ENCODE data around the gene RFX2.

The RFX2 gene

DNA sequence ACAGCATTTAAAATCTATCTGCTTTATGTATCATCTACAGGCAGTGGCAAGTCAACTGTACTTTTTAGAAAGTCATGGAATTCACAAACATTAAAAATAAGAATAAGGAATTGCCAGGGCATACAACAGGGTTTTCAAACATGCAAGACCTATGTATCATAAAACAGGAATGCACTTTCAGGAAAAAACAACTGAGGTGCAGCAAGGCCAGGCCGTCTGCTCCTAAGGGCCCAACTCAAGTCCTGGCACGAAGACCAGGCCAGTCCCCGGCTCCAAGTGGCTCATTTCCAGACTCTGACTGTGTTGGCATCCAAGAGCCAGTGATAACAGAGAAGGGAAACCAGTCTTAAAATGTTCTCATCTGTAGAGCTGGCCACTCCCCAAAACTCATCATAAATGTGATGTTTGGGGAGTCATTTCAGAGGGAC lies 7.1 kb downstream of the RFX2 start:
- DNase-seq: no peak

DNA sequence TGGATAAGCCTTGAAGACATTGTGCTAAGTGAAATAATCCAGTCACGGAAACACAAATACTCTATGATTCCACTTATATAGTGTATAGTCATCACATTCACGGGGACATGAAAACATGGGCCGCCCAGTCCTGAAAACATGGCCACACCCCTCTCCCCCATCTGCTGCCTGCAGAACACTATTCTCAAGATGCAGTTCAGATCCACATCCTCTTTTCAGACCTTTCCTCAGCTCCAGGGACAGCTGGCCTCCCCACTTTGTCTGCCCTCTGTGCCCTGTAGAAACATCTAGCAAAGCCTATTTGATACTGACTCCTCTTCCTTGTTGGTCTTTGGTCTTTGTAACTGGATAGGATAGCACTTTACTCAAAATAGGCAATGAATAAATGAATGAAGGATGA lies 8.3 kb downstream of the RFX2 start:
- no peak for DNase-seq

DNA sequence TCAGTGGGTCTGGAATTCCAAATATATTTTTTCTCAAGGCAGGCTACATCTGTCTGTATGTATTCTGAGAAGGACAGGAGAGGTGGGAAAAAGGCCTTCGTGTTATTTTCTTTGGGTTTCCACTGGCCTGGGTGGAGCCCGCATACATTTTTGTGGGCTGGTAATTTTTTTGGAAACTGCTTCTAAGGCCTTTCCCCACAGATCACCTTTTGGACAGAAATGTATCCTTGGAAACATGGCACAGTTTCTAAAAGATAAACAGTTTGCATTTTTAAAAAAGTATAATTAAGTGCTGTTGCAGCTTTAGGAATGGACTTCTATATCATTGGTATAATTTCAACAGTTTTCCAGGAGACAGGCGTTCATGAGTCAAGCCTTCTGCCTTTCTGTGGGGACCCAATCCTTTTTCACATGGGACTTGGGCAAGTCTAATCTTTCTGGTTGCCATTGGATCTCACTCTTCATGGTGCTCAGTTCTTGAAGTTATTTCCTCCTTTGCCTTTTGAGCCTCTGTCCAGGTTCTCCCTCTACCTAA lies 8.9 kb downstream of the RFX2 start:
- no peak for DNase-seq

DNA sequence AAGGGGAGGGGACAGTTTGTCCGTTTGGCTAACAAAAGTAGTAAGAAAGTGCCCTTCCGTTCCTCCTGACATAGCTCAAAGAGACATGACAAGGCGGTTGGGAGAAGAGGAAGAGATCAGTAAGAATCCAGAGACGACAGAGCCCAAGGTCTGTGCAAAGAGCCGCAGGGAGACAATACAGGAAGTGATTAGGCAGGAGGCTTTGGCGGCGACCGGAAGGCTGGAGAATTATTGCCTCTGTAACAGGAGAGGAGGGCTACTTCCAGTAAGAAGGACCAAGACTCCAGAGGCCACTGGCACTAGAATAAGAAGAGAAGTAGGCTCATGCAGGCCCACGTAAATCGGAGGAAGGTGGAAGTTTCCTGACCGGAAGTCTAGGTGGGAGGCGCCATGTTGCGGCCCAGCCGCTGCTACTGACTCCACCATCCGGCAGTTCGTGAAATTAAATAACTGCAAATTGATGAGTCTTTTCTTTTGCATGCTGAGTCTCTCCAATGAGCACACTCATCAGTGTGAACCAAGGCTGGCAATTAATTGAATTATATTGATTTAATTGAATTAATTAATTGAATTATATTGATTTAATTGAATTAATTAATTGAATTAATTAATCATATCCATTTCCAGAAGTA lies 9.9 kb downstream of the RFX2 start:
- no peak for DNase-seq

DNA sequence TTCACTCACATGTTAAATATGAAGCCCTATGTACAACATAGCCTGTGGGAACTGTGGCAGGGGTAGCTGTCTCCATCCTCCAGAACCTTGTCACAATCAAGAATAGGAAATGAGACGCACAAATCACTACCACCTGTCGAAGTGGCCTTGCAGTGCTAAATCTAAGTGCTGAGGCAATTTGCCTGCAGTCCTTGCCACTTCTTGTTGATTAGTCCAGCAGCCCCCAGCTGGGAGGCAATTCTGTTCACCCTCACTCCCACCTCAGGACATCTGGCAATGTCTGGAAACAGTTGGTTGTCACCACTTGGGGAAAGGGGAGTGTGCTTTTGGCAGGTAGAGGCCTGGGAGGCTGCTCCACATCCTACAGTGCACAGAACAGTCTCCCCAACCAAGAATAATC lies 10.7 kb downstream of the RFX2 start:
- DNase-seq: no peak

DNA sequence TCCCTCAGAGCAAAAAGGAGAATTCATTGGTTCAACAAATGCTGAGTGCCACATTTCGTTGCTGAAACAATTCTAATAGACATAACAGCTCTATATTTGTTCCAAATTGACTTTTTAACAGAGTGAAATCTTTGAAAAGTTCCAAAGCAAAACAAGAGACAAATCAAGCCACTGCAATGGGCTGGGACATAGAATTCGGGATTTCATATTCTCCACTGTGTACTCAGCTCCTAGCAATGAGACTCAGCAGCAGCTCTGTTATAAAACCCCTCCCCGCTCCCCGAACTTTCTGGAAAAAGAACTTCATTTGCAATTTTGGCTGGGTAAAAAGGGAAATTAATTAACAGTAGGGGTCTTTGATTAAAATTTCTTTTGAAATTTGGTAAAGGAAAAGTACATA lies 11.3 kb downstream of the RFX2 start:
- DNase-seq: no peak

DNA sequence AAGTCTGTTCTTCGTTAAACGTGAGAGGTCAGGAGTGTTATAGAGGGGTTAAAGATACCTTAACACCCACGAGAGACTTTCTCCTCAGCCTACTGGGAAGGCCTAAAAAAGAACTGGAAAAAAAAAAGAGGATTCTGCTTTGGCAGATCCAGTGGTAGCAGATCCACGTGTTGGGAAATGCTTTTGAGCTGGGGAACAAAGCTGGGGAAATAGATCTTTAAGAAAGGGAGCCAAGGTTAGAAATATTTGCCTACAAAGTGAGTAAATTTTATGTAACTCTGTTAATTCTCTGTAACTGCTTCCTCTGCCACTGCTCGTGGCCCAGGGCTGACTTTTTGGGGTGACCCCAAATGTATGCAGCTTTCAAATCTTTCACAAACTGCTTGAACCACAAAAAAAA lies 11.7 kb downstream of the RFX2 start:
- no peak for DNase-seq

DNA sequence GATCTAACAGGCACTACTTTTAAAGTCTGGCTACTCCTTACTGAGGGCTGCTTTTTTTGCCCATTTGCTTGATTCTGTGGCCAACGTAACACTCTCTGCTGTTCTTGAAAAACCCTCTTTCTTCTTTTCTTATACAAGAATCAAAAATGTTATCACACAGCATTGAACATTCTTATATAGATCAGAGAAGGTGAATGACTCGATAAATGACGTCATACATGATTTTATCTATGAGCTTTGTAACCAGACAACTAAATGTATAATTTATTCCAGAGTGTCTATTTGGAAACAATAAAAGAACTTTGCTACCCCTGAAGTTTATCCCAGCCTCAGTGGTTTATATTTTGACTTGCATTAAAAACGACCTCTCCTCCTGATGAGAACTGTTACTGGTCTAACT lies 12.4 kb downstream of the RFX2 start:
- DNase-seq: no peak

DNA sequence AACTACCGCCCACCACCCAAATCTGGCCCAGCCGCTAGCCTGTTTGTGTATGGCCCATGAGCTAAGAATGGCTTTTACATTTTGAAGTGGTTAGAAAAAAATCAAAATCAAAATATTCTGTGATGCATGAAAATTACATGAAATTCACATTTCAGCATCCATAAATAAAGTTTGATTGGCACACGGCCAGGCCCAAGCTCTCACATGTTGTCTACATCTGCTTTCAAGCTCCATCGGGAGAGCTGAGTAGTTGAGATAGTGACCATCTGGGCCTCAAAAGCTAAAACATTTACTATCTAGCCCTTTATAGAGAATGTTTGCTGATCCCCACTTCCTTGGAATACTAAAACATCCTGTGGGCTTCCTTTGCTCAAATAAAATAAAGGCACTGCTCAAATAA lies 14.5 kb downstream of the RFX2 start:
- no peak for DNase-seq

DNA sequence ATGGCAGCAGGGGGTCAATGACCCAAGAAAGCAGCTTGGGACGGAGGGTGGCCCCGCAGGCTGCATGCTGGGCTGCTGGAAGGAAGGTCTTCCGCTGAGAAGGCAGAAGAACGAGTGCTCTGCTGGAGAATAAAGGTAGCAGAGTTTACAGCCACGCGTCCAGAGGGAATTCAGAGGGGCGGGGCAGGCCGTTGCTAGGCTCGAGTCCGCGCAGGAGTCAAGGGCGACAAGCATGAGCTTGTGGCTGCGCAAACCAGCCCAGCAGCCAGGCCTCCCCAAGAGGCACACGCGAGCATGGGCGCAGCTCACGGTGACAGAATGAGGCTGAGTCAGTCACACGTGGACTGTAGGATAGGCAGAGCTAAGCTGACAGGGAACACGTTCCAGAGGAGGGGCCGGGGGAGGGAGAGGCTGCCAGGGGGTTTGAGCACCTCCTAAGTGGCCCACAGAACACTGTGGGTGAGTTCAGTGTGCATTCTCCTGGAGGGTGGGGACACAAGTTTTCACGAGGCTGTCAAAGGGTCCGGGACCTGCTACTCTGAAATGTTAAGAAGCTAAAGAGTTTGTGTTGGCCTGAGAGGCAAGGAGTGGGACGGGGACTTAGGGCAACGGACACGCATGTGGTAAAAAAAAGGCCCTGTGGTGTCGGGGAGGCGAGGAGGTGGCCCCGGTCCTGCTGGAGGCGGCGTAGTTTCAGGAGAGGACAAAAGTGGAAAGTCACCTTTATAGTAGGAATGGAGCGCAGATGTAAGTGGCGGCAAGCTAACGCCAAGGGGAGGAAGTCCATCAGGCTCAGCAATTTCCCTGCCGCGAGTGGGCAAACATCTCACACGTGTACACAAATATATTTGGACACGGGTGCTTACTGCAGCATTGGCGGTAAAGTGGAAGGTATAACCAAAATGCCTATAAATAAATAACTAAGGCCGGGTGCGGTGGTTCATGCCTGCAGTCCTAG lies 17.7 kb downstream of the RFX2 start:
- peak; percentile 29 to 70 for DNase-seq

DNA sequence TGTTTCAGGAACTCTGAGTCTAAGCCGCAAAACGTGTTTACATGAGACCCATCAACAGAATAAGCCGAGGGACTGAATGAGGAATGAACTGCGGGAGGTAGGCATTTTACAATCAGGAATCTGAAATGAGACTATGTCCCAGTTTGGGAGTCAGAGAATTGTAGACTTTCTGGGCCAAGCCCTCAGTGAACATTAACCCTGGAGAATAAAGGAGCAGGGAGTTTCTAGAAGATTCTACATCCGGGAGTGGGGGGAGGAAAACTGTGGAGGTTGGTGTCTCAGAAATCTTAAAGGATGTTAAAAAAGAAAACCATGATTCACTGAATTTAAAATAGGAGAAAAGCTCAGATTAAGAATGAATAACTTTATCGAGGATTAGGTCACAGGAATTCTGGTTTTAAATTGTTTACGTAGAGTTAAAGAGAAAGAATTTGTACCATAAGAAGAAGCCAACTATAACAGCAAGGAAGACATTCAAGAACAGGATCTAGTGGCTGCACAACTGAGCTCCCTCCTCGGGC lies 18.5 kb downstream of the RFX2 start:
- no peak for DNase-seq

DNA sequence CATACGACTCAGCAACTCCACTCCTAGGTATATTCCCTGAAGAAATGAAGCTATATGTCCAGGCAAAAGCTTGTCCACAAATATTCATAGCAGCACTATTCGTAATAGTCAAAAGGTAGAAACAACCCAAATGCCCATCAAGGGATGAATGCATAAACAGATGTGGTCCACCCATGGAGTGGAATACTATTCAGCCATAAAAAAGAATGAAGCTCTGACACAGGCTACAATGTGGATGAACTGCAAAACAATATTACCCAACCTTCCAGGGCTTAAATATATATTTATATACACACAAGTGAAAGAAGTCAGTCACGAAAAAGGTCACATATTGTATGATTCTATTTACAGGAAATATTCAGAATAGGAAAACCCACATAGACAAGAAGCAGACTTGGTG lies 19.7 kb downstream of the RFX2 start:
- no peak for DNase-seq

DNA sequence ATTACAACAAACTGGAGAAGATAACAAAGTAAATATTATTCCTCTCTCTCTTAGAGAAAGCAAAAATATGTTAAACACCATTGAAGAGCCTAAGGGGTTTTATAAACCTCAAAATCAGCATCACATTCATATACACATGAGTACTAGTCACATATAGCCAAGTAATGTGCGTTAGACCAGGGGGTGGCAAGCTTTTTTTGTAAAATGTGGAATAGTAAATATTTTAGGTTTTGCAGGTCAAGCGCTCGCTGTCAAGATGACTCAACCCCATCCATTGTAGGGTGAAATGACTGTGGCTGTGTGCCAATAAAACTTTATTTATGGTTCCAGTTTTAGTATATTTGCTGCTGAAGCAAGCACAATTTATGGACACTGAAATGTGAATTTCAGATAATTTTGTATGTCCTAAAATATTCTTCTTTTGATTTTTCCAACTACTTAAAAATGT lies 21.7 kb downstream of the RFX2 start:
- DNase-seq: peak in 1 of 2 experiments; percentile 11

DNA sequence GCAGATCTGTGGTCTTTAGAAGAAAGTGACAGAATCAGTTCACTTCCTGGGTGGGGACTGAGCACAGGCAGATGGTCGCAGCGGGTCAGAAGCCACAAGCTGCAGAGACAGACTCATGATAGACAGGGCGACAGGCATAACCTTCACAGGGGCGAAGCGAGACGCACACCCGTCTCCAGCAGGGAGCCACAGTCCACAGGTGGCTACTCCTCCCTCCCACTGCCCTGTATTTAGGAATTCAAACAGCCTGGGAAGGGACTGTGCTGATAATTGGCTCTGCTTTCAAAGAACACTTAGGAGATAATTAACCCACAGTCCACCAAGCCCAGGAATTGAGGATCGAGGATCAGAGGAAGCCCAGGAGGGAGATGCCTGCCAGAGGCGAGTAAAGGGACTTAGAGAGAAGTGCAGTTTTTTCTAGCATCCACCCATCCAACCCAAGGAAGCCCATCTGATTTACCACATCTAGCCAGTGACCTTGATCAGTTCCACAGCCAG lies 23.2 kb downstream of the RFX2 start:
- DNase-seq: peak in 1 of 2 experiments; percentile 29

DNA sequence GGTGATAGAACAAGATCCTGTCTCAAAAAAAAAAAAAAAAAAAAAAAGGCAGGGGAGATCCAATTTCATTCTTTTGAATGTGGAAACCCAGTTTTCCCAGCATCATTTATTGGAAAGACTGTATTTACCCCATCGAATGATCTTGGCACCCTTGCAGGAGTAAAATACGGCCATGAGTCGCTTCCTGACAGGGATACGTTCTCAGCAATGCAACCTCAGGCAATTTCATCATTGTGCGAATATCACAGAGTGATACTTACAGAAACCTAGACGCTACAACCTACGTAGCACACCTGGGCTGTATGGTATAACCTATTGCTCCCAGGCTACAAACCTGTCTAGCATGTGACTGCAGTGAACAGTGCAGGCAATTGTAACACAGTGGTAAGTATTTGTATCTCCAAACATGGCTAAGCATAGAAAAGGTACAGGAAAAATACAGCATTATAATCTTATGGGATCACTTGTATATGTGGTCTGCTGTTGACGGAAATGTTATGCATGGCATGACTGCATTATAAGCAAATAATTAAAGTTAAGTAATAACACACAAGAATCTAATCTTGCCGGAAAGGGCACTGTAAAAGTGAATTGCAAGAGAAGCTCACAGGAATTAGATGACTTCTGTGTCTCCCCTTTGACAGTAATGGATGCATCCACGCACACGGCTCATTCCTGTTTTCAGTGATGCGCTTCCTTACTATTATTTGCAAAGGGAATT lies 24.1 kb downstream of the RFX2 start:
- DNase-seq: no peak

DNA sequence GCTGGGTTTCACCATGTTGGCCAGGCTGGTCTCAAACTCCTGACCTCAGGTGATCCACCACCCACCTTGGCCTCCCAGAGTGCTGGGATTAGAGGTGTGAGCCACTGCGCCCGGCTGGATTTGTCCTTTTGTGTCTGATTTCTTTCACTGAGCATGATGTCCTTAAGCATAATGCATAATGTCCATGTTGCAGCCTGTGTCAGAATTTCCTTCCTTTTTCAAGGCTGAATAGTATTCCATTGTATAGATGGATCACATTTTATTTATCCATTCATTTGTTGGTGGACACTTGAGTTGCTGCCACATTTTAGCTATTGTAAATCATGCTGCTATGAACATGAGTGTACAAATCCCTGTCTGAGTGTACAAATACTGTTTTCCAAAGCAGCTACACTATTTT lies 25.5 kb downstream of the RFX2 start:
- DNase-seq: no peak

DNA sequence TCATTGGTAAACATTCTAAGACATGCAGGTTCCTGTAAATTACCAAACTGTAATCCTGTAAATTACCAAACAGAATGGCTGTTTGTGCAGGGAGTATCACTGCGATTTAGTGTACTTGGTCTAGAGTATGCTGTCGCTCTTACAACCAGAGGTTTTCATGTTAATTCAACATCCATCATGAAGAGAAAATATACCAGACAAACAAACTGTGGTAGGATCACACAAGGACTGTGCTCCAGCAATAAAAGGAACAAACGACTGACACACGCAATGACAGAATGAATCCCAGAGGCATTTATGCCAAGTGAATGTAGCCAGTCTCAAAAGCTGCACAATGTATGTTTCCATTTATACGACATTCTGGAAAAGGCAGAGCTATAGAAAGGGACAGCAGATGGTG lies 31.2 kb downstream of the RFX2 start:
- no peak for DNase-seq

DNA sequence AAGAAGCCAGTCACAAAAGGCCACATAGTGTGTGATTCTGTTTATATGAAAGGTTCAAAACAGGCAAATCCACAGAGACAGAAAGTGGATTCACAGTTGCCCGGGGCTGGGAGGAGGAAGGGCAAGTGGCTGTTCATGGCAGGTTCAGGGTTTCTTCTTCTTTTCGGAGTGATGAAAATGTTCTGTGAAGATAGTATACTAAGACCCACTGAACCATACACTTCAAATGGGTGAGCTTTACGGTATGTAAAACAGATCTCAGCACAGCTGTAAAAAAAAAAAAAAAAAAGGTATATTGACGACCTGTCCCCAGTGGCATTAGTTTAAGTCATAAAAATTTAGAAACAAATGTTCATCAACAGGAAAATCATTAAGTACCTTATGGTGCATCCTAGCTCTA lies 32.2 kb downstream of the RFX2 start:
- DNase-seq: no peak

DNA sequence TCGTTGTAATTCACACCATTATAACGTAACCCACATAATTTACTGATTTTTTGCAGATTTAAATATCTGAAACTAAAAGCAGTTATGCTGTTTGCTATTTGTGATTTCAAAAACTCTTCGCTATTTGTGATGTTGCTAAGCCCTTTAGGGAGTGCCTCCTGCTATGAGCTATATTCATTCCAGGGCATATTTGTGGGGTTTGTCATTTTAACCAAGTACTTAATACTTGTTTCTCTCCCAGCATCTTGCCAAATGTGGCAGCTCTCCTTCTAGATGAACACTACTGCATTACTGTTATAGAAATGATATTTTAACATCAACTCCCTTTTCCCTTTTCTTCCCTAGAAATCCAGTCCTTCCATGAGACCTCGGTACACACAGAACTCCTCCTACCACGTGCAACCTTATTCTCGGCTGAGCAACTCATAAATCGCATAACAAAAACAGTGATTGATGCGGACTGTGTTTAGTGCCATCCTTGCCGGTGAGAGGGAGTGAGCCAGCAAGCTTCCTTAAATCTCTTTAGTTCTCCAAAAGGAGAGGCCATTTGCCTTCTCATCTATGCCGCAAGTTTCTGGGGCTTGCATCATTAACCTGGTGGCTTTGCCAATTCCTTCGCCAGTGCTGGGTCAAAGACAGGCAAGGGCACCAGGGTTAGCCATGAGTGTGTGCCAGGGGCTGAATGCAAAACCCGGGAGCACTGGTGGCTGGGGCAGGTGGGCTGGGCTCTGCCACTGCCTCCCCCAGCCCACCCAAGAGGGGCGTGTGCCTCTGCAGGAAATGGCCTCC lies 33.4 kb downstream of the RFX2 start:
- no peak for DNase-seq

DNA sequence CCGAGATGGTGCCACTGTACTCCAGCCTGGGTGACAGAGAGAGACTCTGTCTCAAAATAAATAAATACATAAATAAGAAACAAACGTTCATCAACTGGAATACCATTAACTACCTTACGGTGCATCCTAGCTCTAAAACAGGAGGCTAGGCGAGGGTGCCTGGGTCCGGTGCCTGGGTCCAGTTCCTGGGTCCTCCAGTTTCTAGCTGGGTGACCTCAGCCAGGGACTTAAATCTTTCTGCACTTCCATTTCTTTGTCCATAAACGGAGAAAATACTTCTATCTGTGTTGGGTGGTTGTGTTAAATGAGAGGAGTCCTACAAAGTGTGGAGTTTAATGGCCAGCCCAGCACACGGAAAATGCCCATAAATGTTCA lies 34.0 kb downstream of the RFX2 start:
- no peak for DNase-seq

DNA sequence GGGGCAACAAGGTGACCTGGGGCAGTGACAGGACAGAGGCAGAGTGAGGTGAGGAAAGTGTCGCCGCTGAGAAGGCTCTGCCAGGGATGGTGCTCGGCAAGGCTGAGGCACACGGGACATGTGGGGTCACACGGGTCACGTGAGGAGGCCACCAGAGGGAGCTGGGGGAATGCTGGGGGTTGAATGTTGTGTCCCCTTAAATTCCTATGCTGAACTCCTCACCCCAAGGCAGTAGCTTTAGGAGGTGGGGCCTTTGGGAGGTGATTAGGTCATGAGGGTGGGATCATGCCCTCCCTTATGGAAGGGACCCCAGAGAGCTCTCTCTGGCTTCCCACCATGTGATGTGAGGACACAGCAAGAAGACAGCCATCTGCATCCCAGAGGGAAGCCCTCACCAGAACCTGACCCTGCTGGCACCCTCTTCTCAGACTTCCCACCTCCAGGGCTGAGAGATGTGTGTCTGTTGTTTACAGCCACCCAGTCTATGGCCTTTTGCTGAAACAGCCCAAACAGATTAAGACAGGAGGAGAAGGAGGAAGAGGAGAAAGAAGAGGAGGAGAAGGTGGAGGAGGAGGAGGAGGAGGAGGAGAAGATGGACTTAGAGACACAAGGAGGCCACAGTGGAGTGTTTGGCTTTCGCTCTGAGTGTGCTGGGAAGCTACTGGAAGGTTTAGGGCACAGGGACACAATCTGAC lies 35.4 kb downstream of the RFX2 start:
- DNase-seq: no peak
